ENCODE measurements around the gene AGAP1.

The AGAP1 gene

GRCh38 chr2:235709124-235709813, 215.4 kb downstream of the AGAP1 start:
- no peak for DNase-seq (ENCODE audit: low read depth, low spot score)

DNA sequence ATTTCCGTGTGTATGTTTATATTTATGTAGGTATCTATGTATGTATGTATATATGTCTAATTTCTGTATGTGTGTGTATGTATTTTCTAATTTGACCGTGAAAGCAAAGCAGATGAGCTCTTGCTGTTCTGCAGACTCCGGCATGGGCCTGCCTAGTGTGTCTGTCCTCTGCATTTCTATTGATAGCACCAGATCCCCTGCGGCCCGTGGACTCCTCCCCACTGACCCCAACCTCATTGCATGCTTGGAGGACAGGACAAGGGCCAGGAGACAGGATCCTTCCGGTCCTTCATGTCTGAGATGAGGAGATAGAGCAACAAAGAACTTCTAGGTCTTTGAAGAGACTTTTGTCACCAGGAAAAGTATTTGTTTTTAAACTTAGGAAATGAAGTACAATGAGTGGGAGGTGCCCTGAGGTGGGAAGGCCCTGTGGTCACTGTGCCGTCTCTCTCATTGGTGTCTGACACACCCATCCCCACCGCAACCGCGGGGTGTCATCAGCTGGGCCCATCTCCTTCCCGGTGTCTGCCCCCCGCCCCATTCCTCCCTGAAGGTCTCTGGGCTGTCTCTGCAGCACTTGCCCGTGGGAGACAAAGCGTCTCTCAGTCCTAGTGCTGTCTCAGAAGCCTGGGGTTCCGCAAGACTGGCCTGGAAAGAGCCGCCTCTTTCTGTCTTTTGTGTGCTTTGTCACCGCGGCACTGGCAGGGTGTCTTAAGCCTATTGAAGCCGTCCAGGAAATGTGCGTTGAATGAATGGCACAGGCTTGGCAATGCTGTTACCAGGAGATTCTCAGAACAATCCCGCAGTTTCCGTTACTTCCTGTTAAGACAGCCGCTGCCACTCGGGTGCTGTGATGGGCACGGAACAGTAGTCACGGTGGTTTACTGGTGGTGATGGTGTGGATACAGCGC, 216.4 kb downstream of the AGAP1 start:
- DNase-seq (ENCODE audit: low read depth, low spot score), result no peak

DNA sequence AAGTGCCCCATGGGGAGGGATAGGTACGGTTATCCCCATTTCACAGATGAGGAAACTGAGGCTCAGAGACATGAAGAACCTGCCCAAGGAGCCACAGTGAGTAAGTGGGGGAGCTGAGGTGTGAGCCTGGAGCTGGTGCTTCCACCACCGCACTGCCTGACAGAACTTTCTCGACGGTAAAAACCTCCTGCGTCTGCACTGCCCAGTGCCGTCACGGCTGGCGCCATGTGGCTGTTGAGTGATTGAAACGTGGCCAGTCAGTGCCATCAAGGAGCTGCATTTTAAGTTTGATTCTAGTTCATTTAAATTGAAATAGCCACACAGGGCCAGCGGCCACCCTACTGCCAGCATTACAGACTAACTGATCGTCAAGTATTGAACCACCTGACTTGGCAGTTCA, 217.1 kb downstream of the AGAP1 start:
- no peak for DNase-seq (ENCODE audit: low read depth, low spot score)

GRCh38 chr2:235711527-235711926, 217.7 kb downstream of the AGAP1 start:
- no peak for DNase-seq (ENCODE audit: low read depth, low spot score)

DNA sequence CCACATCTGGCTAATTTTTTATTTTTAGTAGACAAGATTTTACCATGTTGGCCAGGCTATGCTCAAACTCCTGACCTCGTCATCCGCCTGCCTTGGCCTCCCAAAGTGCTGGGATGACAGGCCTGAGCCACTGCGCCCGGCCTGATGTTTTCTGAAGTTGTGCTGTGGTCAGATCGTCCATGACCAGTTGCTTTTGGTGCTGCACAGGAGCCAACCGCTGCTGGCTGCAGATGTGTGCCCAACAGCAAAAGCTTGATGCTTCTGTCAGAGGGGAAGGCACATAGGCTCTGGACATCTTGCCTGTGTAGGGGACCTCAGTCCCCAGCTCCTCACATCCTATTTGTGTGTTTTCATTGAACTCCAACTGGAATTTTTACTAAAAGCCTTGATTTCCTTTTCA, 218.3 kb downstream of the AGAP1 start:
- DNase-seq (ENCODE audit: low read depth, low spot score), result no peak

DNA sequence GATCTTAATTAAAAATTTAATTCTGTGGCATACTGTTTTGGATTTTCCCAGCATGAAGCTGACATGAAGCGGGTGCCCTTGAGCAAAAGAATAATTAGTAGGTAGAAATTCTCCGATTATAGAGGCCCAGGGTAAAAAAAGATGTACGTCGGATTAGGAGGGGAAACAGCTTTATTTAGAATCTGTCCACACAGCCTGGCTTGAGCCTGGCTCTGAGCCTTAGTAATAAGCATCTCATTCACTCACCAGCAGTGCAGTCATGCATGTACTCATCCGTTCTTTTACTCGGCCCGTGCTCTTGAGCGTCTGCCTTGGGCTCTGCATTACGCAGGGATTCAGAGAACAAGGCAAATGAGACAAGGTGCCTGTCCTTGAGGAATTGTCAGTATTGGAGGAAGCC, 219.3 kb downstream of the AGAP1 start:
- no peak for DNase-seq (ENCODE audit: low read depth, low spot score)

DNA sequence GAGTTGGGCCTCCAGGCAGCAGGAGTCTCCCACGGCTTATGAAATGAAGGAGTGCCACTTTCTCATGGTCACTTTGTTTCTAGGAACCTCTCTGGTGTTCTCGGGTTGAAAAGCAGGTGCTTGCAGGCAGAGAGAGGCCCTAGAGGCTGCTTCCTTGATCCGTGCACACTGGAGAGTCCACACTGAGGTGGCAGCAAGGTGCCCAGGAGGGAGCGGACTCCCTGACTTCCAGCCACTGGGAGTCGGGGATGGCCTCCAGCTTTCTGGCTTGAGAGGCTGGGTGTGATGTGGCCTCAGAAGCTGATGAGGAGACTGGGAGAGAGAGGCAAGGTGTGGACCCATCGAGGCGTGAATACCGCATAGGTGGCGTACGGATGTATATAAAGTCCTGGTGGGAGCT, 221.8 kb downstream of the AGAP1 start:
- no peak for DNase-seq (ENCODE audit: low read depth, low spot score)

- no peak for DNase-seq (ENCODE audit: low read depth, low spot score)
Observed at GRCh38 chr2:235716875-235717496, 223.1 kb downstream of the AGAP1 start.

GRCh38 chr2:235719146-235719942, 225.5 kb downstream of the AGAP1 start:
- no peak for DNase-seq (ENCODE audit: low read depth, low spot score)

- DNase-seq (ENCODE audit: low read depth, low spot score), result no peak
Observed at GRCh38 chr2:235721625-235722024, 227.8 kb downstream of the AGAP1 start.

- DNase-seq (ENCODE audit: low read depth, low spot score), result no peak
Observed at GRCh38 chr2:235722869-235723268, 229.0 kb downstream of the AGAP1 start.

GRCh38 chr2:235723371-235723770, 229.5 kb downstream of the AGAP1 start:
- DNase-seq (ENCODE audit: low read depth, low spot score), result no peak

GRCh38 chr2:235723811-235724465, 230.1 kb downstream of the AGAP1 start:
- DNase-seq (ENCODE audit: low read depth, low spot score), result no peak

DNA sequence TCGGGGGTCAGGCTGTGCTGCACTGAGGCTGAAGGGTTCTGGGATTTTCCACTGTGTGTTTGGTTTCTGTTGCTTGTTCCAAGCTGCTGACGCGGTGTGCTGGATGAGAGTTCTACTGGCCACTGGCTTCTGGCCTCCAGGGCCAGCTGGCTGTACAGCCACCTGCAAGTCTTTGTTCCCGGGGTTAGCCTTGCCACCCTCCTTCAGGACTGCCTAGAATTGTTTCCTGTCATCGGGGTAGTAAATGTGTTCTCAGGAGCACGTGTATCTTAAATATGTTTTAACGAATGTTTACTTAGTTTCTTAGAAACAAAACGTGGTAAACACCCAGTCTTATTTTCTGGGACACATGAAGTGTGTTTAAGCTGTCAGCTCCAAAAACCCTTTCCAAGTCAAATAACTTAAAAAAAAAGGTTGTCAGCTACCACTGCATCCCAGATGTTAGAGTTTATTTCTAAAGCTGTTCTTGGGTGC, 231.2 kb downstream of the AGAP1 start:
- DNase-seq (ENCODE audit: low read depth, low spot score), result no peak

DNA sequence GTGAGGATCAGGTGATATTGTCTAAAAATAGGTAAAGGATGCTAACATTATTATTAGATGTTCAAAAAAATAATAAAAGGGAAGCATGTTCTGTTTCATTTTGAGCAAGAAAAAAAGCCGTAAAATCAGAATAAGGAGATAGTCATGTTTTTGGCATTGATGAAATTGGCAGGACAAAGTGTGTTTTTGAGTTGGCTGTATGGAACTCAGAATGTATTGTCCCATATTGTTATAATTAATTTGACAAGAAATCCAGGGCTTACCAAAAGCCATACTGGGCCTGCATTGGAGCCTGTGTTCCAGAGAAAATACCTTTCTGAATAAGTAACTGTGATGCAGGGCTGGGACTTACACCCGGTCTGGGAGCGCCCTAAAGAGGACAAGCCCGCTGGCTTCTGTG, 232.0 kb downstream of the AGAP1 start:
- no peak for DNase-seq (ENCODE audit: low read depth, low spot score)

DNA sequence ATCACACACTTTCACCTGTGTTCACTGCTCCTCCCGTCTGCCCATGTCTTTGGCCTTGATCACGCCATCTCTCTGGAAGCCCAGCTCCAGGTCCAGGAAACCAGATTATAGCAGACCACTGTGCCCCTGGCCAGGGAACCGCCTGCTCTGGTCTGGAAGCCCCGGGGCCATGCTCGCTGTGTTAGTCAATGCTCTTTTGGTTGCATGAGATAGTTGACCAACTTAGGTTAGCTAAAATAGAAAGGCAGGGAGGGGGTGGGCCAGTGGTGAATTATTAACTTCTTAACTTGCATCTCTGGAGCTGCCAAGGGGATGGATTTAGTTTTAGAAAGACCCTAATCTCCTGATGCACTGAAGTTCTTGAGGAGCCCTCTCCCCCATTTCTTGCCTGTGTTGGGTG, 232.7 kb downstream of the AGAP1 start:
- no peak for DNase-seq (ENCODE audit: low read depth, low spot score)

DNA sequence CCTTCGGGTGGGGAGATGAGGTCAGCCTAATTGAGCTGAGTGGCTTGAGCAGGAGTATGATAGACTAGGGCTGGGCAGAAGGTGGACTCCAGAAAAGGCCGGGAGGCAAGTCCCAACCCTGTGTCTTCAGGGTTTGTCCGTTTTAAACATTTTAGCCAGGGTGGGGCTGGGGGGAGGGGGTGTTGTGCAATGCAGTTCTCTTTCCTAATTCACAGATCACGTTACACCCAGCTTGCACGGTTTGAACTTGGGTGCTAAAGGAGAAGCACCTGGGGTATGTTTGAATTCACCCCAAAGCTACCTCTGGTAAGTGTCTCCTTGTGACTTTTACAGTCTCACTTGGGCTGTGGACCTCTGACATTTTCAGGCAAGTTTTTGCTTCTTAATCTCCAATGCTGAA, 233.3 kb downstream of the AGAP1 start:
- no peak for DNase-seq (ENCODE audit: low read depth, low spot score)

GRCh38 chr2:235727891-235728799, 234.3 kb downstream of the AGAP1 start:
- no peak for DNase-seq (ENCODE audit: low read depth, low spot score)

DNA sequence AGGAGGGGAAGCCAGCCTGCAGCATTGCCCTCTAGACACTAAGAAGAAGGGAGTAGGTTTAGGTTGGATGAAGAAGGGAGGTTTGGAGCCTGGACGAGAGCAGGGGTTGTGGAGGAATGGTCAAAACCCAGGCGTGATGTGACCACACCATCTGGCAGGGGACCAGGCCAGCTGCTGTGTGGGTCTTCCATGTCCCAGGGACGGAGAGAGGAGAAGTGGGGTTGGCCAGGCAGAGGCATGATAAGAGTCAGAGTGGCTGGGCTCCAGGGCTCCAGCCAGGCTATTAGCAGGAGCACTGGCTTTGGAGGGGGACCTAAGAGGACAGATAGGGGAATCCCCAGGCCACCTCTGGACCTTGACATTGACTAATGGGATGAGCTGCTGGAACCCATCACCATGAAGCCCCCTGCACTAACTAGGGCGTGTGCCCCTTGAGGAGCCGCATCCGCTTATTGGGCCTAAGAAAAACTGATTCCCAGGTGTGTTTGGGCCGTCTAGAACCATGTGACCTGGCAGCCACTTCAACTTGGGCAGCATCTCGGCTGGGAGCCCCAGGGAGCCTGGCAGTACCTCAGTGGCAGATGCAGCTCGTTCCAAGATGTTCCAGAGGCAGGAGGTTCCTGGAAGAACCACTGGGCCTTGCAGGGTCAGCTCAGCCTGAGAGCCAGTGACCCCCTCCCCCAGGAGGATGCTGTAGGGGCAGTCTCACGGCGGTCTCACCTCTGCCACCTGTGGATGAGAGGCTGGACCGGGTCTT, 235.1 kb downstream of the AGAP1 start:
- no peak for DNase-seq (ENCODE audit: low read depth, low spot score)
